Activated CD4-positive, alpha-beta memory T cell treated with anti-CD3 and anti-CD28 coated beads, Interleukin-2, amount 10 ng/mL, durations not matched to agents 7 days and 5 days (primary cell): ENCODE measurements around the gene LMOD2. TPM values are rescaled to one million over a fixed set of nuclear protein-coding genes. Genes with fewer than 3 reads are reported as not detected.

Experiments
- CTCF ChIA-PET: fragments of 350-600 bp; sonication (Branson Sonifier 250); formaldehyde crosslinking; loops from one replicate; lab custom pipeline; 2021; ENCODE audit warnings: antibody characterized with exemption, inconsistent platforms; lab: Charles Lee
- POLR2A ChIA-PET: fragments of 350-600 bp; sonication (Branson Sonifier 250); formaldehyde crosslinking; loops from one replicate; lab custom pipeline; 2021; ENCODE audit warnings: antibody characterized with exemption; lab: Charles Lee
- DNase-seq: peaks from one replicate; pipeline ENCODE4 v3.0.0-alpha.2; 2020
- H3K27ac Mint-ChIP-seq: one replicate; pipeline ENCODE4 v1.8.0; 2021; ENCODE audit warnings: mild to moderate bottlenecking, mixed read lengths
- H3K27me3 Mint-ChIP-seq: one replicate; pipeline ENCODE4 v1.8.0; 2021; ENCODE audit warnings: mixed read lengths
- H3K36me3 Mint-ChIP-seq: one replicate; pipeline ENCODE4 v1.8.0; 2021; ENCODE audit warnings: low read depth, mixed read lengths
- H3K4me1 Mint-ChIP-seq: one replicate; pipeline ENCODE4 v1.8.0; 2021; ENCODE audit warnings: mixed read lengths
- H3K4me3 Mint-ChIP-seq: one replicate; pipeline ENCODE4 v1.8.0; 2021; ENCODE audit warnings: mild to moderate bottlenecking, mixed read lengths
- H3K9me3 Mint-ChIP-seq: one replicate; pipeline ENCODE4 v1.8.0; 2021; ENCODE audit warnings: mixed read lengths
- total RNA-seq, 2 experiments: library from RNA; stranded (reverse); gene quantifications; one replicate each; pipeline ENCODE4 v1.2.3, GENCODE V29; 2021

Gene LMOD2
- total RNA-seq, 2 experiments from 2014 or later = not detected

DNA sequence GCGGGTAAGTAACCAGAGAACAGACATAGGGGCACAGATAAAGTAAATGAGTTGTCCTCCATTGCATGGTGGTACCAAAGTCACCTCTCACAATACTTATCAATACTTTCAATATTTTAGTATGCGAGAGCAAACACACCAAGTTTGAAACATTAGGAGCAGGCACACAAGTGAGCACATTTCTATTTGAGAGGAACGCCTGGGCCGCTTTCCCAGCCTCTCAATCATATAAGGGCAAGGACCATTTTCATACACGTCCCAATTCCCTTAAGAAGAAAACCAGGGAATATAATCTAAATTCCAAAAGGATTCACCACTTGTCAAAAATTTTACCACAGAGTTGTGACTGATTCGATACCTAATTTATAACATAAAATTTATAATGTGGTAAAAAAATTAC lies 7.5 kb downstream of the LMOD2 start:
- no peaks in the 10 kb centered on the region for H3K36me3 Mint-ChIP-seq
- ChIA-PET POLR2A (no interaction called here), CTCF (no interaction called here)
- no peak overlapping the region for H3K27ac Mint-ChIP-seq
- no peaks in the 10 kb centered on the region for H3K4me1 Mint-ChIP-seq
- no peak for DNase-seq
- H3K9me3 Mint-ChIP-seq = no peaks in the 10 kb centered on the region
- no peak overlapping the region for H3K4me3 Mint-ChIP-seq
- peaks cover 7% of the 10 kb centered on the region for H3K27me3 Mint-ChIP-seq

DNA sequence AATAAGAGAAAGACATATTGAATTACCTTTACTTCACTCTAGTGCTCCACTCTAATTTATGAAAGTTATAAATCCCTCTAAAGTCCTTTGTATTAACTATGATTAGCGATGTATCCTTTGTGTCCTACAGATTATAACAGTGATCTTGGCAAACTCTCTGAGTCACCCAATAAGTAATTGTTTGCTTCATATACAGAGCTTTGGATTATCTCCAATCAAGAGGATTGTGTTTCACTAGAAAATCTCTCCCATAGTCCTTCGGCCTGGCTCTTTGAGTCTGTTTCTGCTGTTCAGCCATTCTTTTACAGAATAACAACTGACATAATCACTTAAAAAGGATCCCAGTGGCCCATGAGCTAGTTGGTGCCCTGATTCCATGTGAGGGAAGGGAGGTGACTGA lies 9.5 kb downstream of the LMOD2 start:
- Mint-ChIP-seq H3K4me3 (no peak overlapping the region), H3K4me1 (no peaks in the 10 kb centered on the region), H3K27ac (no peak overlapping the region), H3K36me3 (no peaks in the 10 kb centered on the region), H3K9me3 (no peaks in the 10 kb centered on the region), H3K27me3 (peaks cover 5% of the 10 kb centered on the region)
- DNase-seq = no peak
- CTCF ChIA-PET = no interaction called here
- POLR2A ChIA-PET = no interaction called here

DNA sequence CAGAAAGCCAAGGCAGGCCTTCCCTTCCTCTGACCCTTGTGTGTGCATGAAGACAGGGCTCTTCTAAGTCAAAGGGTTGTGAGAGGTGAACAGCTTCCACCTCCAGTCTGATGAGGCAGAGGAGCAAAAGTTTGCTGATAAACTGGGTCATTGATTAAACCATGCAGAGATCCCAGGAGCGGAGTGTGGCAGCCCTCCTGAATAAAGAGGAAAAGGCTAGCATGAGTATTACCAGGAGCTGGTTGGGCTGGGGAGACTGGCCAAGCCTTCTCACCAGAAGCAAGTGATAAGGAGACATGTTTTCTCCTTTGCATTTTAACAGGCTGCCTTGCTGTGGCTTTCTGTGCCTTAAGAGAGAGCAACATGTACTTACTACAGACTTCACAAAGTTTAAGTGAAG lies 10.2 kb downstream of the LMOD2 start:
- CTCF ChIA-PET = no interaction called here
- Mint-ChIP-seq H3K4me1 (no peaks in the 10 kb centered on the region), H3K36me3 (no peaks in the 10 kb centered on the region), H3K27ac (no peak overlapping the region), H3K4me3 (no peak overlapping the region), H3K9me3 (no peaks in the 10 kb centered on the region), H3K27me3 (peaks cover 5% of the 10 kb centered on the region)
- DNase-seq = no peak
- POLR2A ChIA-PET = no interaction called here

DNA sequence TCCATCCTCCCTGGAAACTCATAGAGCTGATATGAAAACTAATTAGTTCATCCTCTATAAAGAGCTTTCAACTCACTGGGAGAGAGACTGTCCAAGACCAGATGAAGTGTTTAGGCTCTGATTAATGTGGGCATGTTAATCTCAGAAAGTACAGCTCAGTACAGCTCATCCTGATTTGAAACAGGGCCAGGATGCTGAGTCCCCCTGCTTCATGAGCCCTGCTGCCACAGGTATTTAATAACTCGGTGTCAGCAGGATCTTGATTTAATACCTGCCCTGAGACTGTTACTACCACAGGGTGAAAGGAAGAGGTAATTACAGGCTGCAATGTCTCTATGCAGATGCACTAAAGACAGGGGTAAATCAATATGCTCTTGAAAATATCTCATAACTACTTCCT lies 10.8 kb downstream of the LMOD2 start:
- peaks cover 5% of the 10 kb centered on the region for H3K27me3 Mint-ChIP-seq
- POLR2A ChIA-PET = no interaction called here
- no peak for DNase-seq
- H3K4me1 Mint-ChIP-seq = no peaks in the 10 kb centered on the region
- CTCF ChIA-PET = no interaction called here
- no peaks in the 10 kb centered on the region for H3K9me3 Mint-ChIP-seq
- H3K27ac Mint-ChIP-seq = no peak overlapping the region
- no peak overlapping the region for H3K4me3 Mint-ChIP-seq
- H3K36me3 Mint-ChIP-seq = no peaks in the 10 kb centered on the region

DNA sequence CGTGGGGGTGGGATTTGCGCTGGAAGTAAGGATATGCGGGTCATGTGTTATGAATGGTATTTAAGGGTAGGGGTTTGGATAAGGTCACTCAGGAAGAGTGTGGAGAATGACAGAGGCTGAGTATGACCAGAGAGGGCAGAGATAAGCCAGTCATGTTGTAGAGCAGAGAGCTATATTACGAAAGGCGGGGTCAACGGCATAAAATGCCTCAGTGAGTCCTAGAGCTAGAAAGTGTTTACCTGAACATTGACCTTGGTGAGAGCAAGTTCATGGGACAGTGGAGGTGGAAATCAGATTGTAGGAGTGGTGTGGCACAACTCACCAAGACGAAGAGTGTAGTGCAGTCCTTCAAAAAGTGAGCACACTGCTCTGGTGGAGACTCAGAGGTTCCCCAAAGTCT lies 13.8 kb downstream of the LMOD2 start:
- ChIA-PET CTCF (no interaction called here), POLR2A (no interaction called here)
- Mint-ChIP-seq H3K27me3 (no peaks in the 10 kb centered on the region), H3K4me3 (no peak overlapping the region), H3K4me1 (no peaks in the 10 kb centered on the region), H3K27ac (no peak overlapping the region), H3K9me3 (no peaks in the 10 kb centered on the region), H3K36me3 (no peaks in the 10 kb centered on the region)
- no peak for DNase-seq

DNA sequence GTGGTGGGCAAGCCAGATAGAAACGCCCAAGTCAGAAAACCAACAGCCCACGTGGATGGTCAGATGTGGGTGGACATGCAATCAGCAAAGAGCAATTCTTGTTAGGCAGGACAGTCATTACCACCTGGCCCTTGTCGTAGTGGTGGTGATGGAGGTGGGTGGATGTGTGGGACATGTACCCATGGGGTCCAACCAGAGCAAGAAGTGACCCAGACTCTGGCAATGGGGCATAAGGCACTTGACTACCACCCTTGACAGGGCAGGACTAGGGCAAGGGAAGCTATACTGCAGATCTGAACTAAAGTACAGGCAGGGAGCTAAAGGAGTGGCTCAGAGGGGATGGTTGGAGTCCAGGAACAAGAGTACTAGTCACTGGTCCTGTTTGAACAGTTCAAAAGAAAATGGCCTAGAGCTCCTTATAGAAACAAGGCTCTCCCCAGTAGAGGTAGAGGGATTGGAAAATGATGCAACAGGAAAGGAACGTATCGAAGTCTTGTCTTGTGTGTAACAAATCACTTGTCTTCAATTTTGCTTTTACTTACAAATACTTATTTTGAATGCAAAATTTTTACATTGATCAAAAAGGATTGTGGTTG lies 17.6 kb downstream of the LMOD2 start:
- ChIA-PET CTCF (no interaction called here), POLR2A (no interaction called here)
- no peak for DNase-seq
- Mint-ChIP-seq H3K27me3 (no peaks in the 10 kb centered on the region), H3K4me1 (no peaks in the 10 kb centered on the region), H3K4me3 (no peak overlapping the region), H3K36me3 (no peaks in the 10 kb centered on the region), H3K27ac (no peak overlapping the region), H3K9me3 (no peaks in the 10 kb centered on the region)

DNA sequence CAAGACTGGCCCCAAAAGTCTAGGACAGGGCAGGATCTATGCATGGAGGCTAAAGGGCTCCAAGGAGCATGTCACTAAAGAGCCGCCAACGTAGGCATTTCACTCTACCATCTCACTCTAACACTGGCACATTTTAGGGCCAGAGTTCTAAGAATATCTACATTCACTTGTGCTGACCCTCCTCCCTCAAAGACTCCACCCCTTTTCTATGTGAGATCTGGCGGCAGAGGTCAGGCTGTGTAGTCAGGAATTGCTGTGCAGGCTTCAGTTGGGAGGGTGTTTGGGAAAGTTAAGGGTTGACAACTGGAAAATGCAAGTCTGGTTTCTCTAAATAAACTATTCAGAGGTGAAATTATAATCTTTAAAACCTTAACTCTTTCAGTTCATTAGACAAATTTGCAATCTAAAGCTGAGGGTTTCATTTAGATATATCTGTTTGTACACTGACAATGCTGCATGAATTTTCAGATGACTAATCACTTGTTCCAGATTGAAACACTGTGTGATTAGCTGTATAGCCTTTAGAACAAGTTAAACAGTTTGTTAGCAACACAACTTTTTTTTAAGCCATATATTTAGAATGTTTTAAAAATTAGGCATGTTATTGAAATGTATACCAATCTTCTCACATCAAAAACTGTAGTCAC lies 18.2 kb downstream of the LMOD2 start:
- CTCF ChIA-PET = interaction anchor here (0.8 kb wide), 1 partner anchor 23 kb away, joined by 3 read pairs; no protein-coding TSS in a partner anchor
- no peaks in the 10 kb centered on the region for H3K4me1 Mint-ChIP-seq
- no peaks in the 10 kb centered on the region for H3K27me3 Mint-ChIP-seq
- H3K27ac Mint-ChIP-seq = no peak overlapping the region
- H3K9me3 Mint-ChIP-seq = no peaks in the 10 kb centered on the region
- POLR2A ChIA-PET = no interaction called here
- H3K4me3 Mint-ChIP-seq = no peak overlapping the region
- H3K36me3 Mint-ChIP-seq = no peaks in the 10 kb centered on the region
- DNase-seq = no peak

DNA sequence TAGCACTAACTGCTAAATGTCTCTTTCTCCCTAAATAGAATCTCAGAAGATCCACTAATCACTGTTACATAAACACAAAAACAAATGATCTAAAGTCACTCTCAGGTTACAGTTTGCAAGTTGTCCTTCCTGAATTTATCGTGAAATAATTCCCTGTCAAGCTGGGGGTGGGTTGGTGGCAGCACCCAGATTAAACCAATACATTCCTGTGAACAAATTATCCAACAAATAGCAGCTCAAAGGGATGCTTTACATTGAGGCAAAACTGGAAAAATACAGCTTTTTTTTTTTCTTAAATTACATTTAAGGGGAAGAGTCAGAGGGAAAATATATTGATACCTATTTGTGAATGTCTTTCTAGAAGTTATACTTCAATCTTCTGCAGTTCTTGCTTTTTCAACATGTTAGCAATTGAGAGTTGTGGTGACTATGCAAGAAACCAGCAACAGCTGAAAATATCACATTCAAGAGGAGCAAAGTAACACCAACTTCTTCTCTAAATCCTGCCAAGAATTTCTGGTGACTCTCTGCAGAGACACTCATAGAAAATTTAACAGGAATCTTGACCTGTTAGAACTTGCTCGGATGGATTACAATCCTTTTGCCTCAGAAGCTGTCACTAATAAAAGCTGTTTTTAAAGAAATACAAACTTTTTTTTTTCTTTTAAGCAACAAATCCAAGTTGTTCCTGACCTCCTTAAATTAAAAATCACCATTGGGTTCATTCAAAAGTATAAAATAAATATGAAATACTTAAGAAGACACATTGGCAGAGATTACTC lies 18.9 kb downstream of the LMOD2 start:
- Mint-ChIP-seq H3K27me3 (no peaks in the 10 kb centered on the region), H3K4me1 (no peaks in the 10 kb centered on the region), H3K36me3 (no peaks in the 10 kb centered on the region), H3K9me3 (no peaks in the 10 kb centered on the region), H3K27ac (no peak overlapping the region), H3K4me3 (no peak overlapping the region)
- DNase-seq = no peak
- CTCF ChIA-PET = interaction anchor here (0.8 kb wide), 1 partner anchor 22 kb away, joined by 3 read pairs; no protein-coding TSS in a partner anchor
- POLR2A ChIA-PET = interaction anchor here (0.6 kb wide), 1 partner anchor 122 kb away, joined by 3 read pairs; no protein-coding TSS in a partner anchor

DNA sequence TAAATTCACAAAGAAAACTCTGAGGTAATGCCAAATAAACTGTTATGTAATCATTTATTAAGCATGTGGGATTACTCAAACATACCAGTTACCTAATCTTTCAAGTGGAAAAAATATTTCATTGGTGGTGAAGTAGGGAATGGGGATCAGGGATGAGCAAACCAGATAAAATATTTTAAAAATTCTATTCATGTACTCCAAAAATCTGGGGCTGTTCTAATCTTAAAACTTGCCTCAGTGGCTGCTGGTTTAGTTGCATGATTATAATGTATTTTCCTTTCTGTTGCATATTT lies 19.5 kb downstream of the LMOD2 start:
- Mint-ChIP-seq H3K27ac (no peak overlapping the region), H3K4me3 (no peak overlapping the region), H3K27me3 (no peaks in the 10 kb centered on the region), H3K9me3 (no peaks in the 10 kb centered on the region), H3K4me1 (no peaks in the 10 kb centered on the region), H3K36me3 (no peaks in the 10 kb centered on the region)
- DNase-seq = no peak
- ChIA-PET CTCF (no interaction called here), POLR2A (no interaction called here)

DNA sequence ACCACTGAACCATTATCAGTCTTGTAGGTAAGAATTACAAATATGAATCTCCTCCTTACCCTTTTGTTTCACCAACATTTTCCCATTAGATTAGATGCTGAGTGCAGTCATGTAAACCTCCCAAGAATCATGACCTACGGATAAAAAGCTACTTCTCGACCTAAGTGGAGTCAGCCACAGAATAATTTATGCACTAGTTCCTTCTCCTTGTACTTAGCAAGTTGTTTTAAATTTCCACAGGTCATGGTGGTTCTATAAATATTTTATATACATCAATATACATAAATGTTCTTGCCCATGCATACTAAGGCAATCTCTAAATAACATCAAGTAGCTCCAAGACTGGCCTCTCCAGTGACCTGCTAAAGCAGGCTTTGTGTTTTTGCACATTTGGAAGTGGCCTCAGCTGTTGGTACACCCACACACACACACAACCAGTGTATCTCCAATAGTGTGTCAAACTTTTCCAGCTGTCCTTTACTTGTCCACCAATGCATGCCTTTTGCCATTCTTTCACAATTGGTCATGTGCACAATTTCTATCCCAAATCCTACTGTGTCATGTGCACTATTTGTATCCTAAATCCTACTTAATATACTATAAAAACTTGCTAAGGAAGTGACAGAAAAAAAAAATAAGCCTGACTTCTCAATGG lies 21.5 kb downstream of the LMOD2 start:
- ChIA-PET CTCF (interaction anchor here (1.4 kb wide), 1 partner anchor 188 kb away, joined by 5 read pairs; no protein-coding TSS in a partner anchor), POLR2A (no interaction called here)
- no peak overlapping the region for H3K27ac Mint-ChIP-seq
- peaks cover 3% of the 10 kb centered on the region for H3K36me3 Mint-ChIP-seq
- DNase-seq = no peak
- no peak overlapping the region for H3K4me3 Mint-ChIP-seq
- H3K27me3 Mint-ChIP-seq = no peaks in the 10 kb centered on the region
- H3K9me3 Mint-ChIP-seq = no peaks in the 10 kb centered on the region
- no peaks in the 10 kb centered on the region for H3K4me1 Mint-ChIP-seq

DNA sequence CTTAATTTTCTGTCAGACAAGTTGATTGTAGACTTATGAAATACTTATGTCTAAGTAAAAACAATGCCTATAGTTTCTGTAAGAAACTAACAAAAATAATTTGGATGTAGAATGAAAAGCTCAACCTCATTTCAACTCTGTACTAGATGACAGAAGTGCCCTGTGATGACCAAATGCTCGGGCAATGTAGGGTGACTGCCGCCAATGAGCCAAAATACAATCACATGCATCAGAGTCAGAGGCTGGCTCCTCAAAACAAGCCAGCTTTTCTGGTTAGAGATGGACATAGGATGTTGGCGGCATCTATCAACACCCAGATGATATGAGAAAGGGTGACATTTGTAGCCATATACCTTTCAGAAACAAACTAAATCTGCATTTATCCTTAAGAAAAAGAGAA lies 23.9 kb downstream of the LMOD2 start:
- Mint-ChIP-seq H3K4me3 (no peak overlapping the region), H3K36me3 (peaks cover 3% of the 10 kb centered on the region), H3K27me3 (no peaks in the 10 kb centered on the region), H3K9me3 (no peaks in the 10 kb centered on the region), H3K27ac (no peak overlapping the region), H3K4me1 (no peaks in the 10 kb centered on the region)
- DNase-seq = no peak
- ChIA-PET POLR2A (interaction anchor here (1.2 kb wide), 1 partner anchor 24 kb away, joined by 3 read pairs; the partner anchor contains the start of gene LMOD2), CTCF (no interaction called here)

DNA sequence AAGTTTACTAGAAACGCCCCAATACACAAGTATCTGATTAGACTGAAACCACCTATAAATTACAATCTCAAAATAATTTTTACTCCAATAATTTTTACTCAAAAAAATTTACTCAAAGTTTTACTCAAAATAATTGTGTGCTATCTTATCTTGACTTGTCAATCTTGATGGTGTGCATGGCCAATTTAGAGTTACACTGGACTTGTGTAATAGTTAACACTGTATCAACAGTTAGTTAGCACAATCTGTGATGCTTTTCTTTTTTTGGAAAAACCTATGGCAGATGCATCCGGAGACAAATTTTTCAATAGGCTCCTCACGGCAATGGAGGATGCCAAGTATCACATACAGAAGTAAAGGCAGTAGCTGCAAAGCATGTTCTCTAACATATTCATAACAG lies 24.9 kb downstream of the LMOD2 start:
- no peak for DNase-seq
- no peaks in the 10 kb centered on the region for H3K4me1 Mint-ChIP-seq
- no peak overlapping the region for H3K4me3 Mint-ChIP-seq
- ChIA-PET POLR2A (no interaction called here), CTCF (interaction anchor here (0.7 kb wide), 1 partner anchor 192 kb away, joined by 3 read pairs; no protein-coding TSS in a partner anchor)
- H3K36me3 Mint-ChIP-seq = peaks cover 3% of the 10 kb centered on the region
- H3K9me3 Mint-ChIP-seq = no peaks in the 10 kb centered on the region
- H3K27ac Mint-ChIP-seq = no peak overlapping the region
- H3K27me3 Mint-ChIP-seq = no peaks in the 10 kb centered on the region

DNA sequence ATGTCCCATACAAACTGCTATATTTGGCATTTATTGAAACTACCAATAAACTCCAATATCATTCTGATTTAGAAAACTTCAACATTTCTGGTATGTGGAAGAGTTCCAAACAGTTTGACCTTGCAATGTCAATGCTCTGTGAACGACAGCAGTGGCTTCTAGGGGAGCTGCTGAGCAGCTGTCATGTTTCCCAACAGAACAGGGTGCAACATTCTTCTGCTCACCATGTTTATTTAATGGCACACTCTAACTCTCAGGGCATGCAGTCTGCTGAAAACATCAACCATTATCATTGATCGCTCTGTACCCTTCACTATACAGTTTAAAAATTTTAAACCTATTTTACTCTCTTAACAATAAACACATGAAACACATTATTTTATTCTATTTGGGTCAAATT lies 25.9 kb downstream of the LMOD2 start:
- no peaks in the 10 kb centered on the region for H3K27me3 Mint-ChIP-seq
- H3K27ac Mint-ChIP-seq = no peak overlapping the region
- ChIA-PET POLR2A (no interaction called here), CTCF (interaction anchor here (0.7 to 2.2 kb wide), 7 partner anchors 10 to 191 kb away, joined by 3 to 30 read pairs (median 6); partner anchors contain the start of genes NDUFA5 and WASL)
- H3K4me3 Mint-ChIP-seq = no peak overlapping the region
- no peak for DNase-seq
- H3K4me1 Mint-ChIP-seq = no peaks in the 10 kb centered on the region
- no peaks in the 10 kb centered on the region for H3K9me3 Mint-ChIP-seq
- H3K36me3 Mint-ChIP-seq = peaks cover 3% of the 10 kb centered on the region
